IMR-90 (cell line): Measurements from ENCODE around the gene DAAM2. TPM values are rescaled to one million over a fixed set of nuclear protein-coding genes. Genes with fewer than 3 reads are reported as not detected.

Experiments
- ATAC-seq: fragments of 200-7000 bp; cut with Tn5 transposase; 2 replicates; pipeline ENCODE4 v1.9.1; 2020; ENCODE audit warnings: low read depth, mild to moderate bottlenecking, moderate library complexity
- BruUV-seq: library from RNA; stranded (reverse); fragments of 400-500 nt; replicated peaks from 2 replicates; lab custom pipeline; 2021; lab: Mats Ljungman, UMichigan
- CTCF ChIA-PET: fragments of 300-600 bp; formaldehyde crosslinking; extraction: SDS; loops from one replicate; lab custom pipeline; 2021; ENCODE audit warnings: antibody characterized with exemption; lab: Yijun Ruan, JAX
- POLR2A ChIA-PET: fragments of 300-600 bp; sonication (Branson Sonifier 250); formaldehyde crosslinking; loops from one replicate; lab custom pipeline; 2022; ENCODE audit warnings: antibody characterized with exemption; ENCODE audit not compliant: unreplicated experiment; lab: Charles Lee
- DNase-seq: peaks from one replicate; pipeline ENCODE4 v3.0.0; 2013
- H2AFZ ChIP-seq: replicated peaks from 2 replicates; pipeline ENCODE3; 2013; ENCODE audit warnings: low read length, mild to moderate bottlenecking; ENCODE audit not compliant: poor library complexity
- H2AK5ac ChIP-seq: 2 replicates; pipeline ENCODE4 v1.6.1; 2013; ENCODE audit warnings: low read depth, low read length, inconsistent platforms
- H2AK9ac ChIP-seq: replicated peaks from 2 replicates; pipeline ENCODE3; 2013; ENCODE audit warnings: mild to moderate bottlenecking, low read depth, low read length, moderate library complexity; ENCODE audit not compliant: poor library complexity
- H2BK120ac ChIP-seq: 2 replicates; pipeline ENCODE4 v1.6.1; 2013; ENCODE audit warnings: low read depth, low read length, inconsistent platforms
- H2BK15ac ChIP-seq: 3 replicates; pipeline ENCODE4 v1.6.1; 2013; ENCODE audit warnings: low read depth, low read length, inconsistent platforms
- H2BK20ac ChIP-seq: 2 replicates; pipeline ENCODE4 v1.6.1; 2013; ENCODE audit warnings: low read depth, mild to moderate bottlenecking, inconsistent platforms, low read length, moderate library complexity
- H2BK5ac ChIP-seq: 2 replicates; pipeline ENCODE4 v1.6.1; 2013; ENCODE audit warnings: mild to moderate bottlenecking, low read depth, low read length, inconsistent platforms; ENCODE audit not compliant: poor library complexity, severe bottlenecking
- H3K14ac ChIP-seq: replicated peaks from 2 replicates; pipeline ENCODE4 v1.6.1; 2013; ENCODE audit warnings: low read depth, low read length, inconsistent platforms
- H3K18ac ChIP-seq: 2 replicates; pipeline ENCODE4 v1.6.1; 2013; ENCODE audit warnings: low read depth, low read length, control low read depth
- H3K23ac ChIP-seq: 2 replicates; pipeline ENCODE4 v1.6.1; 2013; ENCODE audit warnings: low read depth, low read length, inconsistent platforms
- H3K27ac ChIP-seq: 2 replicates; pipeline ENCODE4 v1.5.1; 2013; ENCODE audit warnings: mild to moderate bottlenecking, control low read depth, low read length; ENCODE audit not compliant: insufficient read depth
- H3K27me3 ChIP-seq: 2 replicates; pipeline ENCODE4 v1.6.1; 2013; ENCODE audit warnings: low read length; ENCODE audit not compliant: control insufficient read depth, insufficient read depth
- H3K36me3 ChIP-seq: 2 replicates; pipeline ENCODE4 v1.6.1; 2013; ENCODE audit warnings: low read length, mixed read lengths; ENCODE audit not compliant: control insufficient read depth, insufficient read depth
- H3K4ac ChIP-seq: 2 replicates; pipeline ENCODE4 v1.6.1; 2013; ENCODE audit warnings: low read depth, low read length, inconsistent platforms
- H3K4me1 ChIP-seq: 2 replicates; pipeline ENCODE4 v1.6.1; 2013; ENCODE audit warnings: low read length, mixed read lengths; ENCODE audit not compliant: control insufficient read depth, insufficient read depth
- H3K4me2 ChIP-seq: 2 replicates; pipeline ENCODE4 v1.6.1; 2013; ENCODE audit warnings: low read depth, mild to moderate bottlenecking, control low read depth, low read length, moderate library complexity
- H3K4me3 ChIP-seq: 2 replicates; pipeline ENCODE4 v1.5.1; 2013; ENCODE audit warnings: low read depth, mild to moderate bottlenecking, control low read depth, low read length, moderate library complexity; ENCODE audit not compliant: insufficient read depth
- H3K56ac ChIP-seq: 2 replicates; pipeline ENCODE4 v1.6.1; 2013; ENCODE audit warnings: low read length, inconsistent platforms; ENCODE audit not compliant: insufficient read depth; ENCODE audit errors: extremely low read depth
- H3K79me1 ChIP-seq, 2 experiments: 2 replicates each; pipeline ENCODE4 v1.6.1; 2013; ENCODE audit warnings: low read length in 2 of 2, inconsistent platforms in 1 of 2, low read depth in 1 of 2
- H3K9ac ChIP-seq: 2 replicates; pipeline ENCODE4 v1.6.1; 2013; ENCODE audit warnings: low read depth, low read length, control low read depth
- H3K9me1 ChIP-seq: 2 replicates; pipeline ENCODE4 v1.6.1; 2013; ENCODE audit warnings: low read length, inconsistent platforms; ENCODE audit not compliant: insufficient read depth
- H3K9me3 ChIP-seq: 2 replicates; pipeline ENCODE4 v1.6.1; 2013; ENCODE audit warnings: low read length; ENCODE audit not compliant: control insufficient read depth, insufficient read depth
- H4K20me1 ChIP-seq: 2 replicates; pipeline ENCODE4 v1.6.1; 2013; ENCODE audit warnings: low read length, inconsistent platforms; ENCODE audit not compliant: insufficient read depth
- H4K5ac ChIP-seq: 2 replicates; pipeline ENCODE4 v1.6.1; 2013; ENCODE audit warnings: mild to moderate bottlenecking, low read depth, low read length, control low read depth
- H4K8ac ChIP-seq, 2 experiments: 2 replicates each; pipeline ENCODE4 v1.6.1; 2013; ENCODE audit warnings: low read depth in 2 of 2, low read length in 2 of 2, control low read depth in 1 of 2, inconsistent platforms in 1 of 2
- H4K91ac ChIP-seq: 2 replicates; pipeline ENCODE4 v1.6.1; 2013; ENCODE audit warnings: low read depth, low read length, inconsistent platforms; ENCODE audit not compliant: insufficient read depth
- BHLHE40 ChIP-seq: fragments of 150-350 bp; IDR thresholded peaks from 2 replicates; pipeline ENCODE4 v1.6.1; 2016; ENCODE audit warnings: mild to moderate bottlenecking, low read depth, low read length
- CEBPB ChIP-seq: IDR thresholded peaks from 2 replicates; pipeline ENCODE4 v1.6.1; 2012; ENCODE audit warnings: low read depth, low read length, improper control_type of control experiment
- ELK1 ChIP-seq: fragments of 150-350 bp; IDR thresholded peaks from 2 replicates; pipeline ENCODE4 v1.6.1; 2016; ENCODE audit warnings: low read depth, mild to moderate bottlenecking, low read length, moderate library complexity, borderline replicate concordance
- FOS ChIP-seq: fragments of 150-350 bp; IDR thresholded peaks from 2 replicates; pipeline ENCODE4 v1.6.1; 2016; ENCODE audit warnings: low read depth, low read length
- MAFK ChIP-seq: IDR thresholded peaks from 2 replicates; pipeline ENCODE4 v1.6.1; 2012; ENCODE audit warnings: low read depth, low read length, improper control_type of control experiment
- NFE2L2 ChIP-seq: fragments of 150-350 bp; IDR thresholded peaks from 2 replicates; pipeline ENCODE4 v1.6.1; 2016; ENCODE audit warnings: low read depth, mild to moderate bottlenecking, low read length
- SMC3 ChIP-seq: fragments of 150-350 bp; IDR thresholded peaks from 2 replicates; pipeline ENCODE4 v1.6.1; 2016; ENCODE audit warnings: low read depth, mild to moderate bottlenecking, antibody characterized with exemption, low read length, moderate library complexity
- WGBS, 2 experiments: methylation state at CpG; one replicate each; pipeline versions ENCODE4 v1.1.5 to v1.1.7; 2013; ENCODE audit warnings: missing lambda C conversion rate in 2 of 2; ENCODE audit not compliant: insufficient read length in 1 of 2; ENCODE audit errors: extremely low coverage in 2 of 2; 5-methylcytosine and 5-hydroxymethylcytosine counted together
- dilution Hi-C: fragments of 300-500 bp; cut with HindIII; formaldehyde crosslinking; loops from one replicate; pipeline ENCODE4 v1.14.3; 2018; ENCODE audit warnings: low sequenced_read_pairs; ENCODE audit not compliant: unreplicated experiment
- in situ Hi-C: fragments of 300-500 bp; cut with MboI; formaldehyde crosslinking; loops from 3 replicates; pipeline ENCODE4 v1.14.3; 2019; ENCODE audit warnings: low sequenced_read_pairs, inconsistent platforms, mixed read lengths
- intact Hi-C: fragments of 100-400 bp; cut with micrococcal nuclease; formaldehyde crosslinking; loops from 2 replicates; pipeline ENCODE4 v1.10.0; 2022
- polyA plus RNA-seq, 3 experiments: library from polyadenylated mRNA; depleted of rRNA; stranded (reverse); fragments of >200 nt; gene quantifications; 2 replicates each; pipeline ENCODE4 v1.2.3, GENCODE V29; 2012; ENCODE audit warnings: low replicate concordance in 1 of 3
- total RNA-seq: library from RNA; depleted of rRNA; stranded (reverse); fragments of >200 nt; gene quantifications from 2 replicates; pipeline ENCODE4 v1.2.3, GENCODE V29; 2012
- TF ChIP-seq, protein P1 (sequence below): fragments of 150-350 bp; IDR thresholded peaks from 2 replicates; pipeline ENCODE4 v1.6.1; 2017; ENCODE audit warnings: mild to moderate bottlenecking, antibody characterized with exemption, low read length, low read depth

DAAM2 gene
- total and polyA plus RNA-seq, 2 of the 4 experiments (the other 2 are of a cell fraction), result 11.2 to 12.9 TPM

- Histone ChIP-seq H2BK20ac (no peak overlapping the region), H3K27me3 (peaks cover 13% of the 10 kb centered on the region), H3K9ac (no peak overlapping the region), H3K27ac (no peak overlapping the region), H2BK120ac (no peak overlapping the region), H4K20me1 (no peaks in the 10 kb centered on the region), H4K5ac (no peak overlapping the region), H3K36me3 (no peaks in the 10 kb centered on the region), H2AK9ac (no peak overlapping the region), H4K8ac (no peak overlapping the region), H2AFZ (no peak overlapping the region), H3K18ac (no peak overlapping the region), H4K91ac (no peak overlapping the region), H3K14ac (no peak overlapping the region), H2BK15ac (no peak overlapping the region), H3K4ac (no peak overlapping the region), H3K79me1 (no peaks in the 10 kb centered on the region), H2BK5ac (no peak overlapping the region), H3K4me3 (no peak overlapping the region), H3K9me1 (no peaks in the 10 kb centered on the region), H3K56ac (no peak overlapping the region), H3K9me3 (no peaks in the 10 kb centered on the region), H3K23ac (no peak overlapping the region), H3K4me2 (no peak overlapping the region), H3K4me1 (no peaks in the 10 kb centered on the region), H2AK5ac (no peak overlapping the region)
- ATAC-seq (no peak), DNase-seq (no peak)
- BruUV-seq, result no TSS peak
- ChIA-PET CTCF (no interaction called here), POLR2A (no interaction called here)
- dilution Hi-C loops, result no loop called here
- TF ChIP-seq NFE2L2 (no peak), FOS (no peak), BHLHE40 (no peak), ELK1 (no peak), MAFK (no peak), SMC3 (no peak), CEBPB (no peak)
- TF ChIP-seq, protein P1, sequence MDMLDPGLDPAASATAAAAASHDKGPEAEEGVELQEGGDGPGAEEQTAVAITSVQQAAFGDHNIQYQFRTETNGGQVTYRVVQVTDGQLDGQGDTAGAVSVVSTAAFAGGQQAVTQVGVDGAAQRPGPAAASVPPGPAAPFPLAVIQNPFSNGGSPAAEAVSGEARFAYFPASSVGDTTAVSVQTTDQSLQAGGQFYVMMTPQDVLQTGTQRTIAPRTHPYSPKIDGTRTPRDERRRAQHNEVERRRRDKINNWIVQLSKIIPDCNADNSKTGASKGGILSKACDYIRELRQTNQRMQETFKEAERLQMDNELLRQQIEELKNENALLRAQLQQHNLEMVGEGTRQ, result no peak
- no CpG with 5 or more reads among the region's 2 CpGs for WGBS, 2 experiments
- intact Hi-C loops, result no loop called here
- in situ Hi-C loops, result no loop called here
Observed at GRCh38 chr6:39758905-39759605, 33.1 kb upstream of the DAAM2 start.
